ENCODE results near the gene ADAMTS12. TPM values are rescaled to one million over a fixed set of nuclear protein-coding genes. Genes with fewer than 3 reads are reported as not detected.

ADAMTS12 gene
- total and polyA plus RNA-seq, 9 of the 15 experiments (the other 6 are each of a cell fraction or from before 2014, with no cell fraction given): 0.11 TPM; not detected in 8

DNA sequence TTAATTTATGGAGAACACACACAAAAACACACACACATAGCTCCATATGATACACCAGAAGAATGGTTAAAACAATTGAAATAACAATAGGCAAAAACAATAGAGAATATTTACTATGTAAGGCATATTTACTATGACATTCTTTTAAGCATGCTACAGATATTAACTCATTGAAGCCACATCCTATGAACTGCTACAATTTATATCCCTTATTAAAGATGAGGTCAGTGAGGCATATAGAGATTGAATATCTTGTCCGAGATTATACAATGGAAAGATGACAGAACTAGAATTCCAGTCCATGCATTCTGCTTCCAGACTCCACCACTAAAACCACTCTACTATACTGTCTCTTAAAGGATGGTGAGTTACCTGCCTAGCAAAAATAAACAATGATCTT, 60.7 kb downstream of the ADAMTS12 start (continued):
- TF ChIP-seq, protein P1, sequence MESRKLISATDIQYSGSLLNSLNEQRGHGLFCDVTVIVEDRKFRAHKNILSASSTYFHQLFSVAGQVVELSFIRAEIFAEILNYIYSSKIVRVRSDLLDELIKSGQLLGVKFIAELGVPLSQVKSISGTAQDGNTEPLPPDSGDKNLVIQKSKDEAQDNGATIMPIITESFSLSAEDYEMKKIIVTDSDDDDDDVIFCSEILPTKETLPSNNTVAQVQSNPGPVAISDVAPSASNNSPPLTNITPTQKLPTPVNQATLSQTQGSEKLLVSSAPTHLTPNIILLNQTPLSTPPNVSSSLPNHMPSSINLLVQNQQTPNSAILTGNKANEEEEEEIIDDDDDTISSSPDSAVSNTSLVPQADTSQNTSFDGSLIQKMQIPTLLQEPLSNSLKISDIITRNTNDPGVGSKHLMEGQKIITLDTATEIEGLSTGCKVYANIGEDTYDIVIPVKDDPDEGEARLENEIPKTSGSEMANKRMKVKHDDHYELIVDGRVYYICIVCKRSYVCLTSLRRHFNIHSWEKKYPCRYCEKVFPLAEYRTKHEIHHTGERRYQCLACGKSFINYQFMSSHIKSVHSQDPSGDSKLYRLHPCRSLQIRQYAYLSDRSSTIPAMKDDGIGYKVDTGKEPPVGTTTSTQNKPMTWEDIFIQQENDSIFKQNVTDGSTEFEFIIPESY (CRISPR knock-in tag; IDR thresholded peaks at IDR 0.05): no peak
- no peak for TF ChIP-seq DDX20 (tag; IDR thresholded peaks at IDR 0.05; ENCODE audit: low read depth)

DNA sequence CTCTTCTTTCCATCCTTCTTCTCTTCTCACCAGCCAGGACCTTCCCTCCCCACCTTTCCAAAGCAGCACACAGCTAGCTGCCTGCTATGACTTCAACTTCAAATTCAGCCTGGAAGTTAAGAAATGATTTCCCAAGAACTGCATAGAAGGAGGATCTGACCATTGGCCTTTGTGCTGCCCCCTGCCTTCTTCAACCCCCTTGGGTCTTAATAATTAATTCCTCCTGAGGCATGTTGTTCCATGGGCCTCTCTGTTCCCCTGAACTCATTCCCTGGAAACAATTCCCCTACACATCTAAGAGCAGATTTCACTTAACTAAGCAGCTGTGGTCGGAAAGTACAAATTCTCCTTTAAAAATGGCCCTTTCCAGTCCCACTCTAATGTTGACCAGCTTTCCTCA, 62.4 kb downstream of the ADAMTS12 start:
- in situ Hi-C loops (cut with MboI): no loop called here
- Histone ChIP-seq H3K9me1 (ENCODE audit: control insufficient read depth, insufficient read depth, low read length) (no peaks in the 10 kb centered on the region), H2AFZ (ENCODE audit: low read depth, low read length) (no peak overlapping the region), H3K9ac (ENCODE audit: insufficient read depth in 1 of 2, low read depth in 2 of 2, low read length in 2 of 2) (no peak overlapping the region), H3K36me3 (ENCODE audit: control insufficient read depth, insufficient read depth, low read length) (no peaks in the 10 kb centered on the region), H3K27ac (ENCODE audit: extremely low read depth, low read depth, low read length) (no peak overlapping the region), H3K4me3 (no peak overlapping the region), H4K20me1 (replicated peaks; ENCODE audit: control insufficient read depth, insufficient read depth, low read length) (no peaks in the 10 kb centered on the region), H3K9me3 (replicated peaks; ENCODE audit: control insufficient read depth, insufficient read depth, low read depth, low read length) (no peaks in the 10 kb centered on the region), H3K27me3 (ENCODE audit: control insufficient read depth in 2 of 2, insufficient read depth in 2 of 2, low read length in 2 of 2) (no peaks in the 10 kb centered on the region), H3K79me2 (ENCODE audit: control insufficient read depth, insufficient read depth, low read length) (no peaks in the 10 kb centered on the region), H3K4me2 (ENCODE audit: insufficient read depth, low read length) (no peak overlapping the region), H3K4me1 (replicated peaks in 1 of 2; ENCODE audit: control insufficient read depth in 2 of 2, insufficient read depth in 2 of 2, low read length in 2 of 2) (no peaks in the 10 kb centered on the region)
- WGBS (ENCODE audit: insufficient coverage, low coverage, missing lambda C conversion rate): 0% methylated on average over 1 of the region's 1 CpG
- POLR2A ChIA-PET: interaction anchor here (1.0 kb wide), 1 partner anchor 9 kb away, joined by 3 read pairs; no protein-coding TSS in a partner anchor
- intact Hi-C loops (cut with micrococcal nuclease): no loop called here
- ATAC-seq (no peak), FAIRE-seq (no peak), DNase-seq (ENCODE audit: extremely low read depth in 1 of 4, low spot score in 3 of 4) (no peak)
- CTCF ChIA-PET (ENCODE audit: low intra/inter-chr PET ratio): no interaction called here
- TF ChIP-seq ZNF133 (CRISPR knock-in tag; IDR thresholded peaks at IDR 0.05) (no peak), PHB (CRISPR knock-in tag; IDR thresholded peaks at IDR 0.05) (no peak), KLF1 (tag; IDR thresholded peaks at IDR 0.05) (no peak), HDAC3 (IDR thresholded peaks at IDR 0.05; ENCODE audit: borderline replicate concordance, partially characterized antibody) (no peak), MAFG (tag; conservative IDR thresholded peaks at IDR 0.05) (no peak), ZNF444 (CRISPR knock-in tag; IDR thresholded peaks at IDR 0.05) (no peak), CBFB (CRISPR knock-in tag; IDR thresholded peaks at IDR 0.05) (no peak)
- no TSS peak for BruUV-seq (replicated peaks)
